Activated CD4-positive, alpha-beta T cell treated with anti-CD3 and anti-CD28 coated beads for 4 hours (primary cell): ENCODE results near the gene SUFU.

Experiments used
- DNase-seq, 2 donors: peaks; one replicate each; pipeline ENCODE4 v3.0.0-alpha.2; 2020

The SUFU gene

DNA sequence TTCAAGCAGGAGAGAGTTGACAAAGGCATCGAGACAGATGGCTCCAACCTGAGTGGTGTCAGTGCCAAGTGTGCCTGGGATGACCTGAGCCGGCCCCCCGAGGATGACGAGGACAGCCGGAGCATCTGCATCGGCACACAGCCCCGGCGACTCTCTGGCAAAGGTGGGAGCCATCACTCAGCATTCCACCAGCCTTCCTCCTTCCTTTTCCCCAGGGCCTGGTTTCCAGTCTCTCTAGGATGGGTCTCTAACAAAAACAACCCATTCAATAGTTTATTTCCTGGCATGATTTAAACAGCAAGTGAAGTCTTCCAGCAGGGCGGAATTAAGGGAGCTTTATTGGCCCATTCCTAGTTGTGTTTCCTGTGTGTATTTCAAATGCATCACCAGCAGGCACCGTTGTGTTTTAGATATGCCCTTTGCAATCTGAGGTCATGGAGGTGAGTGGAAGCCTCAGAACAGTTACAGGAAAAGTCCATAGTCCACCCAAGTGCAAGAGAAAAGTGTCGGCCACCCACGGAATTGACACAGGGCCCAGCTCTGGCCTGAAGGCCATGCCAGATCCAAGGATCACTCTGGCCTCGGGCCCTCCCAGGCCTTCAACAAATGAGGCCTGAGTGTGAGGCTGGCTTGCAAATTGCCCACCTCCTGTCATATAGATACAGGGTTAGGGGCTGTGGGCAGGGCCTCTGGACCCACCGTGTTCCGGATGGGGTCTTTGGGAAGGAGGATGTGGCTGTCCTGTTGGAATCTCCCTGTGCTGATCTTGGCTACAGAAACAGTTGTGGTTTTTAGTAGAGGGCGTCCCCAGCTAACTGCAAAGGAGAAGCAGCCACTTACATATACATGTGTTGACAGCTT lies 93.6 kb downstream of the SUFU start:
- DNase-seq, result no peak

DNA sequence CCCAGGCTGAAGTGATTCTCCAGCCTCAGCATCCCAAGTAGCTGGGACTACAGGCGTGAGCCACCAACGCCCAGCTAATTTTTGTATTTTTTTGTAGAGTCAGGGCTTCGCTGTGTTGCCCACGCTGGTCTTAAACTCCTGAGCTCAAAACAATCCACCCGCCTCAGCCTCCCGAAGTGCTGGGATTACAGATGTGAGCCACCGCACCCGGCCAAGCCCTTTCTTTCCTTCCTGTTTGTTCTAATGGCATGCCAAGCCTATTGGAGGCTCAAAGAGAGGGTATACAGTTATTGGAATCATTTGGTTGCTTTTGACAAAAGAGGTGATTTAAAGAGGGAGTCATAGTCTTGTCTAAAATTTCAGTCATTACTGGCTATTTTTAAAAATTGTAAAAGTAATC lies 94.5 kb downstream of the SUFU start:
- DNase-seq, result no peak

DNA sequence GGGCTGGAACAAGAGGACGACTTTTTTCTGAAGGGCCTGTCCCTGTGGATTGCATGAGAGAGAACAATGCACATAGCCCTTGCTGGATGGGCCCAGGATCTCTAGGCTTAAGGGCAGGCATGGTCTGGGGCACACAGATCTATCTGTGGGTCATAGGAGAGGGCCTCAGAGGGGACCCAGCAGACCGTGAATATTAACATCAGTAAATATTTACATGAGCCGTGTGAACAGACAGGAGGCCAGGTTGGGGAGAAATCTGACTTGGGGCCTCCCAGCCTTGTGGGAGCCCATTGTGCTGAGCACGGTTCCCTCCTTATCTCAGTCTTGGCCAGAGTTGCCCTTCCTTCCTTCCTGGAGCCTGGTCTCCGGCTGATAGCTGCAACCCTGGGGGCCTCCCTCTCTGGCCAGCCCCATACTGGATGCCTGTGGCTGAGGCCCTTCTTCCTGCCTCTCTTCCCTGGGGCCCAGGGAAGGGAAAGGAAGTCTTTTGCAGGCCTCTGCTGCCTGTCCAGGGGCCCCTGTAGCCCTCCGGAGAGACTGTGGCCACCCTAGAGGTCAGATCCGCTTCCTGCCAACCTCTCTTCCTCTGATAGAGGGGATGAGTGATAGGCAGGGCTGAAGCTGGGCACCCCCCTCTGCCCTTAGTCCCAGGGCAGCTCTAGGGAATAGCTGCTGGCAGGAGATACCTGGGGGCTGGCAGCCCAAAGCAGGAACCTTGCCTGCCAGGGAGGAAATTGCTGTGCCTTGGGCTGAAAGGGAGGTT lies 96.0 kb downstream of the SUFU start:
- DNase-seq, result no peak

DNA sequence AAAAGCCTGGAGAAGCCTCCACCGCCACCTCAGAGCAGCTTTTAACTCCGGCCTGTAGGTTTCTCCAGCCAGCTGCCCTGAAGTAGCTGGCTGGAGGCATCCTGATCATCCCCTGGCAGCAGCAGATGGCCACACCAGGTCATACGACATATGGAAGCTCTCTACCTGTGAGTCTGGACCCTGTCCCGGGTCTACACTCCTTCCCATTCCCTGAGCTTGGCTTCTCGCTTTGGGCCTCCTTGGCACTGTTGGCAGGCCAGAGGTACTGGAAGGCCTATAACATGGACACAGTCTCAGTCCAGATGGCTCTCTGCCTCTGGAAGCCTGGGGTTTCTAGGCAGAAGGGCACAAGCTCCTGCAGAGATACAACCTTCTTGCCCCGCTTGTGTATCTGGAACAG lies 97.0 kb downstream of the SUFU start:
- no peak for DNase-seq

DNA sequence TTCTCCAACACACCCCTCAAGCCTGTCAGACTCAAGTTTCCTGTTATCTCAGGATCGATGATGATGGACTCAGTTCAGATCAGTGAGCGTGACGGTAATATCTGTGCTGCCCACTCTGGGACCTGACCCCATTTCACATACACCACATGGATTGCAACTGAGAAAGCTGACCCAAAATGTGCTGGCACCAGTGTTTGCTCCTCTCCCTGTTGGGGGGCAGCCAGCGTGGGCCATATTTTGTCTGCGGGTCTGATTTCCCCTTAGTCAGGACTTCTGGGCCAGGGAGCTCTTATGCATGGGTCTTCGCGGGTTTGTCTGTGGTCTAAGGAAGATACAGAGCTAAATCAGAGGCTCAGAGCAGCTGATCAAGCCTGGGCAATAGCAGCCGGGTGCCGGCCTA lies 97.9 kb downstream of the SUFU start:
- DNase-seq, result no peak

DNA sequence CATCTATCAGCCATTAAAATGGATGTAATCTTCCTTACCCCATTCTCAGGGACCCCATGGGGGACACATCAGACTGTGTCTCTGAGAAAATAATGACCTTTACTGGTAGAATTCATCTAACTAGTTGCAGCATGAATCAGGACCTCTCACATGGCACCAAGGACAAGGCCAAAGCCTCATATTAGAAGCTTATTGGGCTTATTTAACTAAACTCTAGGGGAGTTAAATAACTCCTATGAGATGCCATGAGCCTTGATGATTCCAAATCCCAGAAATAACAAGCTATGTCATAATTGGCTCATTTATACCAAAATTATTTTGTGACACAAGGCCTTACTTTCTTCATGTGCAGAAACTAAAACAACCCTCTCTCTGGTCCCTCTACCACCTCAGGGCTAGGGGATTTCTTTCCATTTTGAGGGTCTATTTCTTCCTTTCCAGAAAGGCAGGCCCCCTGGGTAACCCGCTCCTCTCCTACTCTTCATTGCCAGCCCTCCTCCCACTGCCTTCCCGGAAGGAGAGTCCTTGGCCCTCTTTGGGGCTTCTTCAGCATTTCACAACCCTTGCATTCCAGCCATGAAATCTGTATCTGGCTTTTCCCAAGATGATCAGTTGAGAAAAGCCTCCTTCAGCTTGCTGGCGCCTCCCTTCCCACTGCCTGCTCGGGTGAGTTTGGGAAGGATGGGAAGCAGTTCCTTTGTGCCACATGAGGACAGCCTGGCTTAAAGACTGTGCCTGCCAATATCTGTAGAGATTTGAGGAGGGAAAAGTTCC lies 98.7 kb downstream of the SUFU start:
- no peak for DNase-seq

DNA sequence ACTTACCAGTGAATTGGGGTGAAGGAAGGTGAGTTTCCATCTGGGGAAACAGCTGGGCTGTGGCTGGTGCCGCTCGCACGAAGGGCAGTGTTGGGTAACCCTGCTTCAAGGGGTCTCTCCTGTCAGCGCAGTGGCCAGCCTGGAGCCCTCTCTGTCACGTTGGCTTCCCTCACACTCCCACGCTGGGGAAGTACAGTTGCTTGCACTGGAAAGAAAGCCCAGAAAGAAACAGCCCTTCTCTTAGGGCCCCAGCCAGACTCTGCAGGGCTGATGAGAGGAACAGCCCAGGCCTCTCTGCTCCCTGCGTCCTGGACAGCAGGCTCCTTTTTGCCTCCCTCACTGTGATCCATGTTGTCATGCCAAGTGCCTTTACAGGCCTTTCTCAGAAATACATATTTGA lies 100.2 kb downstream of the SUFU start:
- no peak for DNase-seq

DNA sequence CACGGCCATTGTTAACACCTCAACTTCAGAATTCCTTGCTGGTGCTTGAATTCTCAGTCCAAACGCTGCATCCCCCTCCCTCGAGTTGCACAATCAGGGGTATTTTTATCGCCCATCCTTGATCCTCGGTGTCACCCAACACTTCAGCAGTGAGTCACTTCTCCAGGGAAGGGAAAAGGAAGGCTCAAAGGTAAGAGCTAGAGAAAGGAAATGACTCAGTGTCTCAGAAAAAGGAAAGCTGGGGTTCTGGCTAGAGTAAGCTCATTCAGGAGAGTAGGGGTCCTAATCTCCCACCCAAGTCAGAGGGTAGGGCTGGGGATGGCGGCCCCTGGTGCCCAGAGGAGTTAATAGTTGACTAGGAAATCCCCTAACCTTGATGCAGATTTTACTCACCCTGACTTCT lies 100.7 kb downstream of the SUFU start:
- DNase-seq, result no peak

DNA sequence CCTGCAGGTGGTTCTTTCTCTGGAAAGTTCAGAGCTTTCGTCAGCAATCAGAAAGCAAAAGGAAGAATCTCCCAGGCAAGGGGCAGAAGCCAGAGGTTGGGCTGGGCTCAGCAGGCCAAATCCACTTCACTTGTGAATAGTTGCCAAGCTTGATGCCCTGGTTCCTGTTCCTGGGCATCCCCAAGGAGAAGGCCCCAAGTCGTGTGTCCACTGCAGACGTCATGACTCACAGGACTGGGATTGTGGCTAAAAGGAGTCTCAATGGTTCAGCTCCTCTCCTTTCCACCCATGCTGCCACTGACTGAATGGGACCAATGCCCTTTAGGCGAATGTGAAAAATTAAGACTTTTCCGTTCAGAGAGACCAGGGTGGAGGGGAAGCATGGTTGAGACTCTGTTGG lies 101.9 kb downstream of the SUFU start:
- DNase-seq, result no peak

DNA sequence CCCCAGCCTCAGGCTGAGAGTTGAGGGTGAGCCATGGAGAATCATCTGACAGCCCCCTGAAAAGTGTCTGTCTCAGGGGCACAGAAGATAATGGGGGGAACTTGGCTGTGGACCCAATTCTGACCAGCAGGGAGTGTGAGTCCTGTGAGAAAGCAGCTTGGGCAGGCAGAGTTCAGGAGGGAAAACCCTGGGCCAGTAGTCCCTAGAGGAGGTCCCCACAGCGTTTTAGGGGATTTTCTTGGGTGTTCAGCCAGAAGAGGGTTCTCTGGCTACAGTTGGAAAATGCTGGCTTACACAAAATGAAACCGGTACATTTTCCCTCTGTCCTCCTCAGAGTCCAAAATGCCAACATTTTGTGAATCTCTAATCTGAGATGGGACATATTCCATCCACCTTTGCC lies 104.7 kb downstream of the SUFU start:
- no peak for DNase-seq

DNA sequence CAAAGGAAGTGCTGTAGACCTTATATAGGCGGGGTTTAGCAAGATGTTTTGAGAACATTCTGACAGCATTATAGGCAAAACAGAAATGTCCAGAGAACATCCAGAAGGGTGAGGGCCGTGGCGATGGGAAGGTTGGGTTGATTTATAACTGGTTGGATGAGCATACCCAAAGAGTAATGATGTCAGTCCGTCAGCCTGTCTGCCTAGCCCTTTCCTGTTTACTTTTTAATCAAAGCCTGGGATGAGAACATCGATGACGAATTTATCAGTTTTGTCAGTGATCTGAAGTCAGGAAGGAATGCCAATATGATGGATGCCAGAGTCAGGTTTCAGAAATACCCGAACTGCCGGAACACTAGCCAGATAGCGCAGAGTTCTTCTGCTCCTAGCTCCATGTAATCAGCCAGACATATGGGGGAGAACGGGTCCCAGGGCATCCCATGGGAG lies 106.7 kb downstream of the SUFU start:
- no peak for DNase-seq

DNA sequence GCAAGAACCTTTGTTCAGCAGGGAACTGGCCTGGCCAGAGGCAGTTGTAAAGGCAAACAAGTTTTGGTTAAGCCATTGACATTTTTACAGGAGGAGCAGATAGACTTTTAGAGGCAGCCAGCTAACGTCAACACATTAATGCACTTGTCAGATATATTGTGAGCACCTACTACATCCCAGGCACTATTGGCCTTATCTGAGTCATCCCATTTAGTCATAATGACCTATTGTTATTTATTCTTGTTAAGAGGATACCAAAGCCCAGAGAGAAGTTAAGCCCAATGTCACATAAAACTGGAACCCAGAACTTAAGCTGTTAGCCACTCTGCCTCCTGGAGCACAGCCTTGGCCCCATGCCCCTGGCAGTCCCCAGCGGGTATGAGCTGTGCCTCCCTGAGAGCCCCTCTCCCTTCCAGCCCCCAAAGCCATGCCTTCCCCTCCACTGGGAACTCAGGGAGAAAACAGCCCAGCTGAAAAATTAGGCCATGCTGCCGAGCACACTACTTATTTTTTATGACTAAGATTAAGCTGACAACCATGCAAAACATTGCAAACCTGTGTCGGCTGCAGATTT lies 107.8 kb downstream of the SUFU start:
- no peak for DNase-seq

DNA sequence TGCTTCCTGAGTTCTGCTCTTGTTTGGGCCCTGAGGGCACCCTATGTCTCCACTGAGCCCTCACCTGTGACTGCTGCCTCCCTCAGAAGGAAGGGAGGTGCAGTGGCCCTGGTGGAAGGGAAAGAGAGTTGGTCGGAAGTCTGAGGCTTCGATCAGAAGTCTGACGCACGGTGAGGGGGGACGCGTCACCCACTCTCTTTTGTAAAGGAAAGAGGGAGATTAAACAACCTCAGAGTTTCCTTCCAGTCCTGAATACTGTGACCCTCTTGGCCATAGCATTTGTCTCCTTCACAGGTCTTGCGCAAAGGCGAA lies 109.1 kb downstream of the SUFU start:
- DNase-seq, result peak; percentile 44 to 51

DNA sequence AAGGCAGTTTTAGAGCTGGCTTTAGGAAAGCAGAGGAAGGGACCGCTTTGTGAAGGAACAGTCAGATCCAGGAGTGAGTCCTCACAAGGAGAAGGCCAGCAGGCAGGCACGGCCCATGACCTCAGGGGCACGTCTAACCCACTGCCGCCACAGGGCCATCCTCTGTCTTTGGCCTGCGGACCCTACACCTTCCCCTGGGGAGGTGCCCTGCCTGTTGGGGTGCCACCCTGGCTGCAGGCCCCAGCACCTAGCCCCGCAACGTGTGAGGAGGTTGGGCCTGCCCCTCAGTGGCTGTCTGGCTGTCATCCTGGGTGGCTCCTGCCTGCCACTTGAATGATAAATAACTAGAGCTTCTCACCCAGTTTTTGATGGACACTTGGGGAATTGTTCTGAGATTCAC lies 109.5 kb downstream of the SUFU start:
- no peak for DNase-seq

DNA sequence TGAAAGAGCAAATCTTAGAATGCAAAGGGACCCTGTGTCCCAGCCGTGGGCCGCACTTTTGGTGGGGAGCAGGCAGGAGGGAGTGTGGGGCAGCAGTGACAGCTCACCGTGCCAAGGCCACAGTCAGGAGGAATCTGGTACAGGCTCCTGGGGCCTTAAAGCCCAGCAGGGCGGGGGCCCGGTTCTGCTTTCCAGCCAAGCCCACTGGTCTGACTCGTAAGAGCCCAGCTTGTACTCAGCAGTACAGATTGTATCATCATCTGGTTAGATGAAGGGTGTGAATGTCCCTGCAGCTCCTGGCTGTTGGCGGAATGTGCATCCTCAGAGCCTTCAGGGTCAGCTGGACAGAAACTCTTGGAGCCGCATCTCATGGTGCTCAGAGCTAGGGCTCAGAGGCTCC lies 110.0 kb downstream of the SUFU start:
- no peak for DNase-seq

DNA sequence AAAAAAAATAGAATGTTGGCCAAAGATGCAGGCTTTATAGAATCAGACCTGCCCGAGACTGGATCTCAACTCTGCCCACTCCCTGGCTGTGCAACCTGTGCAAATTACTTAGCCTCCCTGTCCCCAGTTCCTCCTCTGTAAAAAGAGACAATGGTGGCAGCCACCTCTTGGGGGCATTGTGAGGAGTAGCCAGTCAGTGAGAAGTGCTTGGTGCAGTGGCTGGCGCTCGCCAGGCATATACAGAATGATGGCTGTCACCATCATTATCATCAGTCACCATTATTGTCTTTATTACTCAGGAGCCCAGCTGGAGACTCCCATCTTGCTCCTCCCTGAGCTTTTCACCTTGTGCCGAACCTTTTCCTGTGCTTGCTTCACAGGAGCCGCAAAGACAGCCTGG lies 111.1 kb downstream of the SUFU start:
- DNase-seq, result no peak

DNA sequence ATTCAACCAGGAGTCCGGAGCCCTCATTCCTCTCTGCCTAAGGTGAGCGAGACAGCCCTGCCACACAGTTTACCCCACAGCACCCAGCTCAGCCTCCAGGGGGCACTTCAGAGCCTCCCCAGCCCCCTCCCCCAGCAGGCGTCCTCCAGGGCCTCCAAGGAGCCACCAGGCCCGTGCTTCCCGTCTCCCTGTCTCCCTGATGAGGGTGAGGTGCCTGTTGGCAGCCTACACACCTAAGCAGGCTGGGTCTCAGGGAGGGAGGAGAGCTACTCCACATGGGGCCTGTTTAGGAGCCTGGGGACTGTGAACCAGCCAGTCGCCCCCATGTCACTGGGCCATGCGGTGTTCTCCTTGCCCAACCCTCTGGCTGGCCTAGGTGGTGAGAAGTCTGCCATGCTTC lies 111.6 kb downstream of the SUFU start:
- DNase-seq, result no peak

DNA sequence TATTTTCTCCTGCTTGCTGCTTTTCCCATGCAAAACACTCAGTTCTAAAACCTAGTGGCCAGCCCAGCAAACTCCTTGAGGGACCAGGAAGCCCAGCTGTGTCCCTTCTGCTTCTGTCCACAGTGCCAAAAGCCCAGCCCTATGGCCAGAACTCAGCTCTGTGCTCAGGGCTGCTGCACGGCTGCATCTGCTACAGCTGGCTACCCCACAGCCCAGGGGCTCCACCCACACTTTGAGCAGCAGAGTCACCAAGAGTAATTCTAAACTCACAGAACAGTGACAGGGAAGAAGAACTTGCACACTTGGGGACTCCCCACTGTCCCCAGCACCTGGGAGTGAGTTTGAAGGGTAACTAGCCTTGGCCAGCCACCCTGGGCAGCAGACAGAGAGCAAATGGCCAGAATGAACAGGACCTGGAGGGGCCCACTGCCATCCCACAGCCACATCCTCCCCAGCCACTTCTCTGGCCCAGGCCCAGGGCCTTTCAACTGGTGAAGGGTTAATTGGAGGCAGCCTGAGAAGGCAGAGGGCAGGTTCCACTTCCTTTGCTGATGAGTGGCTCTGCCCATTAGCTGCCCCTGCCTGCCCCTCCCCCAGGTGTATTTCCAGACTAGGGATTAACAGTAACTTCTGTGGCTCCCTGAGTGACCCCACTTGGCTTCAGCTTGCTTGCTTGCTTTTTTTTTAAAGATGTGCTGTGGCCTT lies 112.4 kb downstream of the SUFU start:
- no peak for DNase-seq

DNA sequence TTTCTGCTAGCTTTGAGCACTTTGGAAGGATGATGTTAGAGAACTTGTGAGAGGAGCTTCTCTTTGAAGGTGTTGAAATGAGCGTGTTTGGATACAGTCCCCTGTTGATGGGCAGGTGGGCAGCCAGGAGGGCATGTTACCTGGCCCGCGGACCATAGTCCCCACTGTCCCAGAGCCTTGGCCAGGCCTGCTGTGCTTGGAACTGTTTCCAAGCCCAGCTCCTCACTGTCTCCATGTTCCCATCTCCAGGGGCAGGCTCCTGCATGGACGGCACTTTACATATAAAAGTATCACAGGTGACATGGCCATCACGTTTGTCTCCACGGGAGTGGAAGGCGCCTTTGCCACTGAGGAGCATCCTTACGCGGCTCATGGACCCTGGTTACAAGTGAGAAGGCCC lies 113.3 kb downstream of the SUFU start:
- no peak for DNase-seq

DNA sequence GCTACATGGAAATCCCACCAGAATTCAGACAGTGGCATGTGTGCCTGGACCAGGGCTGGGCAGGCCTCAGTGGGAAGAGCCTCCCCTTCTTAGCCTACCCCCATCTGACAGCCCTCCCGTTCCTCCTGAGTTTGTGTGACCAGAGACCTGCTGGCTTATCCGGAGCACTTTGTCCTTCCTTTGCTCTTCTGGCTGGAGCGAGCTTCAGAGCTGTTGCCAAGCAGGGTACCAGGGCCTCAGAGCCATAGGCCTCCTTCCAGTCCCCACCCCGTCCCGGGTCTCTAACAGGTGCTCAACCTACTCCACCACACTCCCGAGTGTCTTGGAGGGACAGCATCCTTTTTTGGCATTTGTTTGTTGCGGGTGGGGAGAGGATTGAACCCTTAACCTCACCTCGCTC lies 114.0 kb downstream of the SUFU start:
- DNase-seq, result no peak

DNA sequence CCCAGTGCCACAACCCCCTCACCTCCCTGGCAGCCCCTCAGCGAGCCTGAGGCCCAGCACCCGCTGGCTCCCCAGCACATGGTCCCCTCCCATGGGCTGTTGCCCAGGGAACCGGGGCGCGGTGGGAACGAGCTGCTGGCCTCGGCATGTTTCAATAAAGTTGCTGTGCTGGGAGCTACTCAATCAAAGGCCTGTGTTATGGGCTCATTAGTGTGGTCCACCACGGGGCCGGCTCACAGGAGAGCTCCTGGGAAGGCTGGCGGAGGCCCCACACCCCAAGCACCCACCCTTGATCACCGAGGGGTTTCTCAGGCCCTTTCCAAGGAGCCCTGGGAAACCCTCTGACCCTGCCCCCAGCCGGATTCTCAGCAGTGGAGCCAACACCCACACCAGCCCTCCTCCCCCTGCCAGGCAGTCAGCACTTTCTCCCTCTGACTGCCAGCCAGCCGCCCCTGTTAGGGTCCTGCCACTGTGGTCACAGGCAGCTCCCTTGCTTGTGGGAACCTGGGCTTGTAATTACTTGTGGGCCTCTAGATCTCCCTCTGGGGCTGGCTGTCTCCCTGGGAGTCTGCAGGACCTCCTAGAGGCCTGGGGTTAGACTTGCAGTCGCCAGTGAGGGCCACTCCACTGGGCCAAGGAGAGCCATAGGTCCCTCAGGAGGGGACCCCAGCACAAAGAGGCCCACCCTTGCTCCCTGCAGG lies 115.7 kb downstream of the SUFU start:
- DNase-seq, result no peak

DNA sequence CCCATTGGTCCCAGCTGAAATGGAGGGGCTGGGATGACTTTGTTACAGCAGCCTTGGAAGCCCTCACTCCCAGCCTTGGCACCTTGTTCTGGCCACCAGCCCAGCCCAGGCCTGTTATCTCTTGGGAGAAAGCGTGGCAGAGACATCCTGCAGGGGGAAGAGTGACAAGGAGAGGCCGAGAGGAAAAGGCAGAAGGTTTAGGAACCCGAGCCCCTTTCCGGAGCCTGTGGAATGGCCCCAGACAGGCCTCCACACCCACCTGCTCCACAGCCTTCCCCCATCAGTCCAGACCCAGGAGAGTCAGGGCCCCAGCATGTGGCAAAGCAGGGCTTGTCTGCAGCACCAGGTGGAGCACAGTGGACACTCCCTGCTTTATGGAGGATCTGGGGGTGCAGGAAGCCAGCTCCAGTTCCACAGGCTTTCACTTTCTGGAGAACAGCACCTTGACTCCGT lies 116.4 kb downstream of the SUFU start:
- no peak for DNase-seq
